GM12892 (cell line): ENCODE results near the gene EHBP1.

Experiments used
- DNase-seq: peaks from one replicate; pipeline ENCODE4 v3.0.0; 2011; ENCODE audit not compliant: insufficient read length
- FAIRE-seq: peaks from 2 replicates; lab custom pipeline; 2011; peaks lifted over from hg19 to GRCh38; lab: Jason Lieb, UNC
- POLR2A ChIP-seq: IDR thresholded peaks from 2 replicates; pipeline ENCODE4 v1.6.1; 2011; ENCODE audit warnings: low read depth, low read length, control low read depth
- POLR2AphosphoS5 ChIP-seq: IDR thresholded peaks from 2 replicates; pipeline ENCODE4 v1.6.1; 2011; ENCODE audit warnings: low read depth, low read length, control low read depth
- TAF1 ChIP-seq: IDR thresholded peaks from 2 replicates; pipeline ENCODE4 v1.6.1; 2011; ENCODE audit warnings: low read depth, mild to moderate bottlenecking, control low read depth, low read length, borderline replicate concordance

EHBP1 gene

GRCh38 chr2:63086687-63087086 lies 381.2 kb downstream of the EHBP1 start:
- FAIRE-seq: no peak
- DNase-seq: no peak
- TF ChIP-seq POLR2AphosphoS5 (no peak), TAF1 (no peak), POLR2A (no peak)

- TF ChIP-seq TAF1 (no peak), POLR2A (no peak), POLR2AphosphoS5 (no peak)
- no peak for FAIRE-seq
Observed at GRCh38 chr2:63092401-63092800, 386.9 kb downstream of the EHBP1 start.

GRCh38 chr2:63092857-63093256 lies 387.3 kb downstream of the EHBP1 start:
- no peak for FAIRE-seq
- no peak for TF ChIP-seq POLR2A
- no peak for TF ChIP-seq POLR2AphosphoS5
- no peak for TF ChIP-seq TAF1

More at GRCh38 chr2:63092401-63092800, 386.9 kb downstream of the EHBP1 start:
- DNase-seq: no peak

GRCh38 chr2:63093502-63093901 lies 388.0 kb downstream of the EHBP1 start:
- no peak for FAIRE-seq
- no peak for DNase-seq
- TF ChIP-seq POLR2AphosphoS5 (no peak), TAF1 (no peak), POLR2A (no peak)

More at GRCh38 chr2:63092857-63093256, 387.3 kb downstream of the EHBP1 start:
- DNase-seq: no peak
